ENCODE measurements around the gene NUB1.

Gene NUB1

GRCh38 chr7:151337346-151337745 is 4.3 kb upstream of the NUB1 start:
- DNase-seq, result no peak
- Mint-ChIP-seq H3K27ac (no peak overlapping the region), H3K36me3 (ENCODE audit: low read depth) (no peaks in the 10 kb centered on the region), H3K4me1 (peaks cover 3% of the 10 kb centered on the region), H3K27me3 (ENCODE audit: low read depth, poor library complexity) (peaks cover 47% of the 10 kb centered on the region), H3K9me3 (peaks cover 18% of the 10 kb centered on the region), H3K4me3 (no peak overlapping the region)
- no peak for TF ChIP-seq CTCF (IDR thresholded peaks at IDR 0.05)

- DNase-seq, result no peak
- peaks cover 13% of the 10 kb centered on the region for H3K4me1 Mint-ChIP-seq
- peaks cover 18% of the 10 kb centered on the region for H3K9me3 Mint-ChIP-seq
- peaks cover 4% of the 10 kb centered on the region for H3K36me3 Mint-ChIP-seq (ENCODE audit: low read depth)
- H3K27me3 Mint-ChIP-seq (ENCODE audit: low read depth, poor library complexity), result peaks cover 44% of the 10 kb centered on the region
- no peak overlapping the region for H3K27ac Mint-ChIP-seq
- TF ChIP-seq CTCF (IDR thresholded peaks at IDR 0.05), result no peak
- no peak overlapping the region for H3K4me3 Mint-ChIP-seq
Measured at GRCh38 chr7:151338809-151339208, 2.8 kb upstream of the NUB1 start.

- Mint-ChIP-seq H3K4me3 (no peak overlapping the region), H3K27ac (no peak overlapping the region), H3K4me1 (peaks cover 13% of the 10 kb centered on the region), H3K27me3 (ENCODE audit: low read depth, poor library complexity) (peaks cover 41% of the 10 kb centered on the region), H3K36me3 (ENCODE audit: low read depth) (peaks cover 5% of the 10 kb centered on the region), H3K9me3 (peaks cover 18% of the 10 kb centered on the region)
- DNase-seq, result no peak
- no peak for TF ChIP-seq CTCF (IDR thresholded peaks at IDR 0.05)
Measured at GRCh38 chr7:151339651-151340382, 1.8 kb upstream of the NUB1 start.

- Mint-ChIP-seq H3K4me3 (peak overlapping the region; percentile 88), H3K9me3 (peaks cover 18% of the 10 kb centered on the region), H3K27ac (no peak overlapping the region), H3K4me1 (peaks cover 13% of the 10 kb centered on the region), H3K27me3 (ENCODE audit: low read depth, poor library complexity) (peaks cover 33% of the 10 kb centered on the region), H3K36me3 (ENCODE audit: low read depth) (peaks cover 13% of the 10 kb centered on the region)
- no peak for DNase-seq
- TF ChIP-seq CTCF (IDR thresholded peaks at IDR 0.05), result no peak
Measured at GRCh38 chr7:151340794-151341356, 737 bp upstream of the NUB1 start.

GRCh38 chr7:151342102-151342646 is 562 bp downstream of the NUB1 start:
- Mint-ChIP-seq H3K27me3 (ENCODE audit: low read depth, poor library complexity) (peaks cover 28% of the 10 kb centered on the region), H3K4me3 (peak overlapping the region; percentile 88), H3K27ac (no peak overlapping the region), H3K36me3 (ENCODE audit: low read depth) (peaks cover 24% of the 10 kb centered on the region), H3K4me1 (peaks cover 13% of the 10 kb centered on the region), H3K9me3 (peaks cover 18% of the 10 kb centered on the region)
- TF ChIP-seq CTCF (IDR thresholded peaks at IDR 0.05), result no peak
- DNase-seq, result no peak
